ENCODE measurements around the gene CD200R1. TPM values are rescaled to one million over a fixed set of nuclear protein-coding genes. Genes with fewer than 3 reads are reported as not detected.

The CD200R1 gene
- total RNA-seq, 1 experiment from 2014 or later, result 0.05 TPM

- H3K27ac ChIP-seq (ENCODE audit: low read length), result no peak overlapping the region
- DNase-seq (ENCODE audit: low read depth, low spot score) (no peak), ATAC-seq (peak; percentile 48; the same call in 1 of the 2 replicates)
- TF ChIP-seq SIN3A (IDR thresholded peaks at IDR 0.05; ENCODE audit: borderline replicate concordance, insufficient read depth, low read depth, low read length) (no peak), POLR2AphosphoS5 (IDR thresholded peaks at IDR 0.05; ENCODE audit: low read depth, low read length) (no peak), CTCF (IDR thresholded peaks at IDR 0.05) (no peak), TCF7L2 (IDR thresholded peaks at IDR 0.05; ENCODE audit: low read depth, low read length) (no peak), REST (IDR thresholded peaks at IDR 0.05; ENCODE audit: insufficient read depth in 1 of 2, low read depth in 2 of 2, low read length in 1 of 2) (no peak)
- intact Hi-C loops (cut with micrococcal nuclease; ENCODE audit: unreplicated experiment) (no loop called here), in situ Hi-C loops (cut with HindIII; ENCODE audit: low pct_unique_long_range_greater_than_20kb, low sequenced_read_pairs) (no loop called here)
- H3K9me3 ChIP-seq (ENCODE audit: control insufficient read depth, insufficient read depth, low read depth, low read length), result no peaks in the 10 kb centered on the region
- CTCF ChIA-PET, result interaction anchor here (0.6 kb wide), 1 partner anchor 360 kb away, joined by 3 read pairs; no protein-coding TSS in a partner anchor
- no TSS peak for BruUV-seq (replicated peaks)
- peaks cover 41% of the 10 kb centered on the region for H3K36me3 ChIP-seq (ENCODE audit: control insufficient read depth, insufficient read depth, low read length)
- no peak overlapping the region for H3K4me3 ChIP-seq (ENCODE audit: low read depth in 2 of 2, low read length in 2 of 2)
- no peaks in the 10 kb centered on the region for H3K4me1 ChIP-seq (ENCODE audit: control insufficient read depth, insufficient read depth, low read length)
- POLR2A ChIA-PET, result no interaction called here
- no peaks in the 10 kb centered on the region for H3K27me3 ChIP-seq (ENCODE audit: control insufficient read depth, insufficient read depth, low read length)
Observed at GRCh38 chr3:113002679-113003078, 27.8 kb upstream of the CD200R1 start.

- POLR2A ChIA-PET, result no interaction called here
- H3K36me3 ChIP-seq (ENCODE audit: control insufficient read depth, insufficient read depth, low read length), result peaks cover 39% of the 10 kb centered on the region
- CTCF ChIA-PET, result no interaction called here
- H3K27me3 ChIP-seq (ENCODE audit: control insufficient read depth, insufficient read depth, low read length), result no peaks in the 10 kb centered on the region
- H3K9me3 ChIP-seq (ENCODE audit: control insufficient read depth, insufficient read depth, low read depth, low read length), result no peaks in the 10 kb centered on the region
- H3K4me1 ChIP-seq (ENCODE audit: control insufficient read depth, insufficient read depth, low read length), result no peaks in the 10 kb centered on the region
- TF ChIP-seq POLR2AphosphoS5 (IDR thresholded peaks at IDR 0.05; ENCODE audit: low read depth, low read length) (no peak), REST (IDR thresholded peaks at IDR 0.05; ENCODE audit: insufficient read depth in 1 of 2, low read depth in 2 of 2, low read length in 1 of 2) (no peak), TCF7L2 (IDR thresholded peaks at IDR 0.05; ENCODE audit: low read depth, low read length) (no peak)
- ATAC-seq (no peak), DNase-seq (ENCODE audit: low read depth, low spot score) (no peak)
- H3K27ac ChIP-seq (ENCODE audit: low read length), result no peak overlapping the region
- intact Hi-C loops (cut with micrococcal nuclease; ENCODE audit: unreplicated experiment), result no loop called here
- no TSS peak for BruUV-seq (replicated peaks)
- H3K4me3 ChIP-seq (ENCODE audit: low read depth in 2 of 2, low read length in 2 of 2), result no peak overlapping the region
- in situ Hi-C loops (cut with HindIII; ENCODE audit: low pct_unique_long_range_greater_than_20kb, low sequenced_read_pairs), result no loop called here
Observed at GRCh38 chr3:113002037-113002436, 27.1 kb upstream of the CD200R1 start.
